Stimulated activated CD4-positive, alpha-beta T cell treated with anti-CD3 and anti-CD28 coated beads, Interleukin-1b, Interleukin-23, amount 100 ng/mL, for 4 hours (primary cell): ENCODE data around the gene CDH4.

Experiments
- DNase-seq, 2 donors: peaks; one replicate each; pipeline ENCODE4 v3.0.0-alpha.2; 2020; ENCODE audit warnings: low read depth in 2 of 2

Gene CDH4

DNA sequence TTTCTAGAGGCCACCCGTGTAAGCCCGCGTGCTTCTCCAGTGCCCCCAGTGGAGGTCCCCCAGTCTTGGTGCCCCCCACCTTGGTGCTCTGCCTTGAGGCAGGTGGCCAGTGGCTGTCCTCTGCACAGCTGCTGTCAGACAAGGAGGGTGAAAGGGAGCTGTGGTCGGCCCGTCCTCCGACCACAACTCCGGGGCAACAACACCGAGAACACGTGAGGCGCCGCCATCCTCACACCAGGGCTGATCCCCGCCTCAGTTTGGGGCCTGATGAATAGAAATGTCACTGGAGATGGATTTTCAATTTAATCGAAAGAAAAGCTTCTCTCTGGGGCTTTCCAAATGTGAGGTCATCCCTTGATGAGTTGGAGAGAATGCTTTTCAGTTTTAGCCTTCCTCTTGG, 304.6 kb downstream of the CDH4 start:
- DNase-seq, result no peak

DNA sequence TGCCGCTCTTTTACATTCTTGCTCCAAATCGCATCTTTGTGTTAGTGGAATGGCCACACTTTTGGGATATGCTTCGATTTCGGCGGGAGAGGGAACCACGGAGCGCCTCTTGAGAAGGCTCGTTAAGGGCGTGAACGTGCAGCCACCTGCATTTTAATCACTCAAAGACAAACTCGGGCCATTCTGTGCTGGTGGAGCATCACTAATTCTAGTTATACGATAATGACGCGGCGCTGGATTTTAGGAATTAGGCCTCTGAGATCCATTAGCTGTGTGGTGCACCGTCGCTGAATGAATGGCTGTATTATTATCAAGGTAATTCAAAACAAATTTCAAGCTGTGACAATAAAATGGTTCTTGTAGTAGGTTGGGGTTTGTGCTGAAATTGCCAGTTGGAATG, 305.6 kb downstream of the CDH4 start:
- DNase-seq, result no peak

DNA sequence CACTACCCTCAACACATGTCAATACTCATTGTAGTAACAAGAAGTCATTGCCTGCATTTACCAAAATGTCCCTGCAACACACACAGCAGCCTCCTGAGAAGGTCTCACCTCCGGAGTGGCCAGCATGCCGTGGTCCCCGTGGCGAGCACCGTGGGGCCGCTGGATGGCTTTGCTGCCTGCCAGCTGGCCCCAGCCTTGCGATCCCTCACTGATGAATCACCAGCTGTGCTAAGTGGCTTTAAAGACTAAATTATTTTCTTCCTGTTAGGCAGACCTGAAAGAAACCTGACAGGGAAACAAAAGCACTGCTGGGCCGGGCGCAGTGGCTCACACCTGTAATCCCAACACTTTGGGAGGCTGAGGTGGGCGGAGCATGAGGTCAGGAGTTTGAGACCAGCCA, 306.7 kb downstream of the CDH4 start:
- DNase-seq, result no peak

DNA sequence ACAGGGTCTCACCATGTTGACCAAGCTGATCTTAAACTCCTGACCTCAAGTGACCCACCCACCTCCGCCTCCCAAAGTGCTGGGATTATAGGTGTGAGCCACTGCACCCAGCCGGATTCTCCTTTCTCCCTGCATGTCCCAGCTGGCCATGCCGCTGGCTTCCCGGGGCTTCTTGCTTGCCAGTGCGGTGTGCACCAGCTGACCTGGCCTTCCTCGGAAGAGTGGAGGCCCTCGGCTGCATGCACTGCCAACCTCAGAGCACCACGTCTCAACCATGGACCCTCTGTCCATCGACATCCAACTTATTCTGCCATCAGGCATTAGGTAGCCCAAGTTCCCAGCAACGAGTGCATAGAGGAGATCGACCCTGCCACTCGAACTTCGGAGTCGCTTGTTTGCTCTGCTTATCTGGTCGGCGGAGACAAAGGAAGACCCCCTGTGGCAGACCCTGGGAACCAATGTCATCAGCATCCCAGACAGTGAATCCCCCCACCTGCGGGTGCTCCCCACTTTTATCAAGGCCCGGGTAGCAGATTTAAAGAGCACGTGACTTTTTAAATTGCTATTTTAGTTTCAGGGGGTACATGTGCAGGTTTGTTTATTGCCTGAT, 307.8 kb downstream of the CDH4 start:
- no peak for DNase-seq

DNA sequence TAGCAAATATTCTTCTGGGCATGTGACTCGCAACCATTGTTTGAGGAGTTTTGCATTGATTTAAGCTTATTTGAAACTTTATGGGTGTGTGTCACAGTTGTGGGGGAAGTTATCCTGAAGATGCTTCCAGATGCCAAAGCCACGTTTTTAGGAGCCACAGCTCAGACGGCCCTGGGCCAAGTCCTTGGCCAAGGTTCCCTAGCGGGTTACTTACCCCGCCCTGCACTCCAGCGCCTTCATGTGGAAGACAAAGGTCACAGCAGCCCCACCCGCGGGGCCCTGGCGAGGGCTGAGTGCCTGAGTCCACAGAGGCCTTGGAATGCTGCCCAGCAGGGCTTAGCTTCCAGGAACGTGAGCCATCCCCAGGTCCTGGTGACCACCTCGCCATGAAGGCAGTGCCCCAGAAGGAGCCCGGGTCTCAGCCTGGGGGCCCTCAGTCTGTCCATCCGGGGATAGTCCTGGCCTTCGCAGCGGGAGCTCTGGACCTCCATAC, 308.3 kb downstream of the CDH4 start:
- DNase-seq, result no peak

DNA sequence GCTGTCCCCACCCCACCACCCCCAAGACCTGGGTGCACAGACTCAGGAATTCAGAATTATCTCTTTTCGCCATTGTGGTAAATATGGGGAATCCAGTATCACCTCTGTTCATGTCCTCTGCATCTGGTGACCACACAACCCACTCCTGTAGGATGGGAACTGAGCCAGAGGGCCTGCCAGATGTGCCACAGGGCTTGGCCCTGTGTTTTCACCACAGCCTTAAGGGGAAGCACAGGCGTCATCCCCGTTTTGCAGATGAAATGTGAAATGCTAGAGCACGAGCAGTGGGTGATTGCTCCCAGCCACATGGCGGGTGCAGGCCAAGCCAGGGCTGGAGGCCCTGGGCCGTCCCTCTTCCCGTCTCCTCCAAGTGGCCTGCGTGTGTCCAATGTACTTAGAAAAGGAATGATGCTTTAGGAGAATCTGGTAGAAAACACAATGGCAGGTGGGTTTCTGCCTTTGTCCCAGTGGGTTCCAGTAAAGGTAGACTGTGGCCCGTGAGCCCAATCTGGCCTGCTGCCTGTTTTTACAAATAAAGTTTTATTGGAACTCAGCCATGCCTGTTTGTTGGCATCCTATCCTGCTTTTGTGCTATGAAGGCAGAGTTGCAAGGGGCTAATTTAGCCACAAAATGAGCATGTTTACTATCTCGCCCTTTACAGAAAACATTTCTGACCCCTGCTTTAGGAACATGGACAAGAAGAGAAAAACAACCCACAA, 309.2 kb downstream of the CDH4 start:
- DNase-seq, result no peak

DNA sequence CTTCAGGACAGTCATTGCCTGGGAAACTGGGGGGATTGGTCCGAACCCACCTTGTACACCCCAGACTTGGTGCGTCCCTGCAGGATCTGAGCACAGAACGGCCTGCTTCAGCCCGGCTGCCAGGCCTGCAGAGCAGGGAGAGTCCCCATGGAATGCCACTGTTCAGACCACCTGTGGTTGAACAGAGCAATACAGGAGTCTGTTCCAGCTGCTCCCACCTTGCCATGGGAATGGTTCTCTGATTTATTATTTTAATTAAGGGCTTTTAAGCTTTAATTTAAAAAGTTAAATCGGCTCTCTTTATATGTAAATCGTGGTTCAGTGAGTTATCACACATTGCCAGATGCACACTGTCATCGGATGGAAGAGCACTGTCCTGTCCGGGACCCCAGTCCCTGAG, 310.4 kb downstream of the CDH4 start:
- no peak for DNase-seq

DNA sequence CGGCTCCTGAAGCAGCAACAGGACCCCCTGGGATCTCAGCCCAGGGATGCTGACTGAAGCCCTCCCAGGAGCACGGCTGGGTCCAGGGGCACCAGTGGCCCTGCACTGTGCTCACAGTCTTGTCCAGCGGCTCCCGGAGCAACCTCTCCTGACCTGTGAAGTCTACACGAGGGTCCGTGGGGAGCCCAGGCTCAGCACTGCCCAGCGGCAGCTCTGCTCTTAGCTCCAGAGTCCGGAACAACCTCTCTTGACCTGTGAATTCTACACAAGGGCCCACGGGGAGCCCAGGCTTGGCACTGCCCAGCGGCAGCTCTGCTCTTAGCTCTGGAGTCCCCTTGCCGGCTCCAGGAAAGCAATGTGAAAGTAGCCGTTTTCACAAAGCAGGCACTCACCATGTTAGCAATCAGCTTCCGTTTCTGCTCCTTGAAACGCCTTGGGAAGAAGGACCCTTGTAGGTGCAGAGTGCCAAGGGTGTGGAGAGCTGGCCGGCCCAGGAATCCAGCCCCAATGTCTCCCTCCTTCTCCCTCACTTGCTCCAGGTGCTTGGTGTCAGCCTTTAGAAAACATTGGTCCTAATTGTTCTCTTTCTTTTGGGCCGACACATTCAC, 310.9 kb downstream of the CDH4 start:
- DNase-seq, result no peak

DNA sequence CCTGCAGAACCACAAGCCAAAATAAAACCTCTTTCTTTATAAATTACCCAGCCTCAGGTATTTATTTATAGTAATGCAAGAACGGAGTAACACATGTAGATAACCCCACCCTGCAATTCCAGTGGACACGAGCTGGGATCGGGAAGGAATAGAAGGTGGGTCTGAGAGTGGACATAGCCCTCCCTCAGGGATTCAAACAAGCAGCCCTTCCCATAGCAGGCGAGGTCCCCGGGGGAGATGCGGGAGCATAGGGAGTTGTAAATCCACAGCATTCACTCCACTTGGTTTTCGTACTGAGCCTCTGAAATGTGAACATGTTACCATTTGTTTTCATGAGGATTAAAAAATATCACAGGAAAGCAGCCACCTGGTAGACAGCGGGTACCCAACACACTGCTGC, 312.6 kb downstream of the CDH4 start:
- no peak for DNase-seq

DNA sequence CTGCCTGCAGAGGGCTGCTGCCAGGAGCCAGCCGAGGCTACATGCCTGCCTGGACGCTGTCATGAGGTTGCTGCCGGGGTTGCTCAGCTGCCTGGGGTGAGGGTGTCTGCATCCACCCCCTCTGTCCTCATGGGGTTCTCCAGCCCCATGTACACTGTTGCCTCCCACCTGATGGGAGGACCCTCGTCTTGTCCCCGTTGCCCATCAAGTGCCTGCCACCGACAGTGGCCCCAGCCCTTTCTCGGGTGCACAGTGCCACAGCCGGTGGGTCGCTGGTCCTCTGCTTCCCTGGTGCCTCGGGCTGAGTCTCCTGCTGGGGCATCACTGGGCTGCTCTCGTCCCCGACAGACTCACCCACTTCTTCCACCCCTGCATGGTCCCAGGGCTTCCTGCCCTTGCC, 313.7 kb downstream of the CDH4 start:
- no peak for DNase-seq

DNA sequence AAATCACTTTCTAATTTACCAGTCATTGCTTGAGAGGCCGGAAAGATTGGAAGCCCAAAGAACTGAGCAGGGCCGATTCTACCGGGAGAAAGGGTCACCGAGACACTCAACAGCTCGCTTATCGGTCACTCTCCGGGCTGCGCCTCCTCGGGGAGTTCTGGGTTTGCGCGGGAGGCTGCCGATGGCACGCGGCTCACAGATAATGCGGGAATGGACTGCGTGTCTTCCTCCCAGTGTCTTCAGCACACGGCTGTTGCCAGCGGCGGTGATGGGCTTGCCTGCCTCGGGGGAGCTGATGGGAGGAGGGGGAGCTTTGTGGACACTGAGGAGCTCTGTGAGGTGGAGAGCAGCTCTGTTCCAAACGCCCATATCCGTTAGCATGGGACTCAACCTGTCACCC, 314.6 kb downstream of the CDH4 start:
- DNase-seq, result no peak

DNA sequence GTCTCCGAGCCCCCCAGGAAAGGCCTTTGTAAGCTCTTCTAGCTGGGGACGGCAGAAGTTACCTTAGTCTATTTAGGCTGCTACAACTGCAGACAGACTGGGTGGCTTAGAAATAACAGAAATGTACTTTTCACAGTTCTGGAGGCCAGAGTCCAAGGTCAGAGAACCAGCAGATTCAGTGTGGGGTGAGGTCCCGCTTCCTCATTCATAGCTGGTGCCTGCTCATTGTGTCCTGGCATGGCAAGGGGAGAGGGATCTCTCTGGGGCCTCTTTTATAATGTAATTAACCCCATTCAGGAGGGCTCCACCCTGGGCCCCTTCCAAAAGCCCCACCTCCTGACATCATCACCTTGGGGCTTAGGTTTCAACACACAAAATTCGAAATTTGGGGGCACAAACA, 315.1 kb downstream of the CDH4 start:
- no peak for DNase-seq

DNA sequence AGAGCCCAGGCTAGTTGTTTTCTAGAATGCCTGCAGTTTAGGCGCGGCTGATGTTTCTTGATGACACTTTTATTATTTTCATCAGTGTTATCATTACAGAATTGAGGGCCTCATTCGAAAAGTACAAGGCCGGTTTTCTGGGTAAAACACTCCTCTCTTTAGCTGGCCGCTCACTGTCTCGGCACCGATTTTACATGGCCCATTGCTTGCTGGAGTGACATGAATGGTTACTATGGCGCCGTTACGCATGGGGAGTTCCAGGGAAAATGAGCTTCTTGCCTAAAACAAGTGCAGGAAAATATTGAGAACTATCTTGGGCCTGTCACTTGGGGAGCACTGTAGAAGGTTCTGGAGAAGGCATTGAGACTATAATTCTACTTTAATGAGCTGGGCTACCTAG, 317.8 kb downstream of the CDH4 start:
- DNase-seq, result no peak

DNA sequence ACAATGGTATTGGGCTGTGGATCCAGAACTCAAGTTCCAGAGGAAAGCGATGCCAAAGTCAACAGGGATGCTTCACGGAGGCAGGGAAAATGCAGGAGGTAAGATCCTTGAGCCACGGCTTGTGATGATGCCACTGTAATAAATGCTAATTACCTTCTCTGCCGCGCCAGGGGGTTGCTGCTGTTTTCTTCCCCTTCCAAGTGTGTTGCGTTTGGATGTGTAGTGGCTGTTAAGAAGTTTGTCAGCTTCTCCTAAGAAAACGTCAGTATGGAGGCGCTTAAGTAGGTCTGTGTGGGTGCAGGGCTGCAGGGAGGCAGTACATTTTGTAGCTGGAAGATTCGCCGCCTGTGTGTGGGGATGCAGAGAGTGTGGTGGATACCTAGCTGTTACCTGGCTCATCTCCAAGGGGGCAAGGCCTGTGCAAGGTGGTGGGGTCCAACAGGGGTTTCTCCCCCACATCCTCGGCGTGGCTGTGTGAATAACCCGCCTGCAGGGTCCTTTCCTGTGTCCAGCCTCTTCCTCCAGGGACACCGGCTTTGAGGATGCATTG, 318.7 kb downstream of the CDH4 start:
- DNase-seq, result no peak

DNA sequence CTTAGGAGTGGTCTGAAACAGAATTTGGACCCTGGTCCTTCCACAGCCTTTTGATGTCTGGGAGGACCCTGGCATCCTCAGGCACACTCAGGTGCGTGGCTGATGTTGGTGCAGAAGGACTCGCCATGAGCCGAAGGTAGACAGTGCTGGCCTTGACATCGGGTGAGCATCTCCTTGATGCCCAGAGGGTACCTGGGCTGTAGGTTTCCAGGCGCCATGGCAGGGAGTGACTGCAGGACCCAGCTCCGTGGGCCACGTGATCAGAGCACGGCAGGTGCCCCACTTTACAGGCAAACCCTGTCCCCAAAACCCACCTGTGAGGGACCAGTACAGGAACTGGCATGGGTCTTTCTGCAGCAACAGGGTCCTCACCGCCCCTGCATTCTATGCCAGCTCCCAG, 319.2 kb downstream of the CDH4 start:
- DNase-seq, result no peak

DNA sequence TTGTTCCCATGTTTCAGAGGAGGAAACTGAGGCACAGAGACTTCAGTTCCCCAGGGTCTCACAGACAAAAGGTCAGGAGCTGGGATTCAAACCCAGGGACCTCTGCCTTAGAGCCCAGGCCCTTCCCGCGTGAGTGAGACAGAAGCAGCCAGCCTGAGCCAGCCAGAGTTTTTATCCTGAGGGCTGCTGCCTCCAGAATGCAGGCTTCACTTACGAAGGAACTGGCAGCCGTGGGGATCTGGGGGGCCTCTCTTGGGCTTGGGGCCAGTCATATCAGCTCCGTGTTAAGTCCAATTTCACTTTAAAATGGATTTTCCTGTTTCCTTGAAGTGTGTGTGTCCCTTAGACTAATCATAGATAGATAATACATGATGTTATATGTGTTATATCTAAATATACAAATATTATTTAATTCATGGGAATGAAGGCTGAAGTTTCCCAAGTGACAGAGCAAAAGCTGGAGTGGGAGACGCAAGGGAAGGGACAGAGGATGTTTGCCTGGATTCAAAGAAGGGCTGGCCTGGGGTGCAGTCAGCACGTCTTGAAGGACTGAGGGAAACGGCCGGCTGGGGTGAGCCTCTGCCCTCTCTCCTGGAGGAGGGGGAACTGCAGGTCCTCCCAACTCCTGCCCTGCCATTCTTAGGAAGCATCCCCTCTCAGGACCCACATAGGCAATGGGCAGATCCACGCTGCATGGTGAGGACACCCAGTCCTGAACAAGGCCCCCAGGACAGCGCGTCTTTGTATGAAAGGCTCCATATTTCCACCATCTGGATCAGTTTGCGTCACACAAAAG, 320.1 kb downstream of the CDH4 start:
- no peak for DNase-seq

DNA sequence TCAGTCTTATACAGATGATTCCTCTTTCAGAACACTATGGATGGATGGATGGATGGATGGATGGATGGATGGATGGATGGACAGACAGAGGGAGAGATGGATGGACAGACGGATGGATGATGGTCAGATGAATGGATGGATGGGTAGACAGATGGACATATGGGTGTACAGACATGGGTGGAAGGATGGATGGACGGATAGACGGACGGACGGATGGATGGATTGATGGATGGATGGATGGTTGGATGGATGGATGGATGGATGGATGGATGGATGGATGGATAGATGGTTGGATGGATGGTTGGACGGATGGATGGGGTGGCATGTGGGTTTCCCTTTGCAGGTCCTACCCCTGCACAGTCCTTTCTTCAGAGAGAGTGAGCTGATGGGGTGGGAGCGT, 320.7 kb downstream of the CDH4 start:
- DNase-seq, result no peak

DNA sequence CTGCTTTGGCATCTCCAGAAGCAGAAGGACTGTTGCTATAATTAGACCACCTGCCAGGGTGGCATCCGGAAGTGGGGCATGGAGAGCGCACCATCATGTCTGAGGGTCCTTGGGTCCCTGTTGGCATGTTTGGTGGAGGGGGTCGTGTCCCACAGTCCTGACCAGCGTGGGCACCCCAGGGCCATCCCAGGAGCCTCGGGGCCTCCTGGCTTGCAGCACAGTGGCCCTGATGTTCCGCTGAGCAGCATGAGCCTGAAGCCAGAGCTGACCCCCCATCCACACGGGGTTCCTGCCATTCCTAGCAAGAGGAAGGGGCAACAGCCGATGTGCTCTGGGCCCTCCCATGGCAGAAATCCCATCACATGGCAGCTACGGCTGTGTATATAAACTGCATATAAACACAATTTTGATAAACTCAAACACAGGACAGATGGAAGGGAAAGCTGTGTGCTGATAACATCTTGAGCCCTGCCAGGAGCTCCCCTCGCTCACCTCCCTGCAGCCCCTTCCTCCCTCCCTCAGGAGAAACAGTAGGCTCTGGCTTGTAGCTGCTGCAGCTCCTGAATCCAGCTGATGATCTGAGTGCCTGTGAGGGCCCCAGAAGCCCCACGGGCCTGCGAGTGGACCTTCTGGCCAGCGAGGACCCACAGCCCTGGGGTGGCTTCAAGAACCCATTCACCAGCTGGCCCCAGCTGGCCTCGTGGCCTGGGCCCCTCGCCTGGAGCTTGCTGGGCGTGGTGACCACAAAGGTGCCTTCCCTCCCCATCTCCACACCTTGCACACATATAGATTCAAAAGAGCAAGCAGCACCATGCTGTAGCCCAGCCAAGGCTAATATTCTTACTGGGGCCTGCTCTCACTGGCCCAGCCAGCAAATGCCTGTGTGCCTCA, 321.6 kb downstream of the CDH4 start:
- DNase-seq, result no peak

DNA sequence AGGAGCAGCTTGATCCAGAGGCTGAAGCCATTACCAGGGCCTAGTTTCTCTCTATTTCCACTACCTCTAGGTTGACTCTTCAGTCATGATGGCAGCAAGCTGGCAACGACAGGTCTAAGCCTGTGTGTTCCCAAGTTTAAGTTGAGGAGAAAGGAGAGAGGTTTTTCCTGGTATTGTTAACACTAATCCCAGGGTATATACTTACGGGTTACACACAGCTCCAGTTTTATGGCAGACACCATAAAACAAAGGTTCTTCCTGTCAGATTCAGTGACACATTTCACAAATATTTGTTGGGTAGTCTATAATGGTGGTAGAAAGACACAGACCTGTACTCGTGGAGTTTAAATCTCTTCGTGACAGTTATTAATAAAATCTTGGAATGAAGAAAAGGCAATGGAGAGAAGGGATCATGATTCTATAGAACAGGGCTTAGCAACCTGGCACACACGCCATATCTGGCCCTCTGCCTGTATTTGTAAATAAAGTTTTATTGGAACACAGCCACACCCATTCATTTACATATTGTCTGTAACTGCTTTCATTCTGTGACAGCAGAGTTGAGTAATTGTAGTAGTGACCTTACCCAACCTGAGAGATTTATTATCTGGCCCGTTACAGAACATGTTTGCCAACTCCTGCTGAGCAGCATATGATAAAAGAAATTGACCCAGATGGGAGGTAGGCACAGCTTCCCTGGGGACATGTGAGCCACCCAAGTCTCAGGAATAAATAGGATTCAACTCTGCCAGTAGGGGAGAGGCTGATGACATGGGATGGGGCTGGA, 323.3 kb downstream of the CDH4 start:
- no peak for DNase-seq

DNA sequence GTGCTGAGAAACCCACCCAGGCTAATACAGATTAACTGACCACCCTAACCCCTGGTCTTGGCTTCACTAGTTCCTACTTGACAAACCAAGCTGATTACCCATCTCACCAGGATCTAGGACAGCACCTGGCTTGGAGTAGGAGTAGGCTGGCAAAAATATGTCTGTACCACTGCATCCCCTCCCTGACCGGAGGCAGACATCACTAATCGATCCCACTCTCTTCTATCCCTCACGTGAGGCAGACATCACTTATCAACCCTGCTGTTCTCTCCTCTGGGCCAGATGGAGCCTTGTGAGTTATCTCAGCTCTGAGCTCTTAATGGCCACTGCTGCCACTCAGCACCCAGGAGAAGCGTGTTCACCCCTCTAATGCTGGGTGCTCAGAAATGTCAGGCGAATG, 324.3 kb downstream of the CDH4 start:
- no peak for DNase-seq
